Measurements from ENCODE around the gene PHACTR1.

DNA sequence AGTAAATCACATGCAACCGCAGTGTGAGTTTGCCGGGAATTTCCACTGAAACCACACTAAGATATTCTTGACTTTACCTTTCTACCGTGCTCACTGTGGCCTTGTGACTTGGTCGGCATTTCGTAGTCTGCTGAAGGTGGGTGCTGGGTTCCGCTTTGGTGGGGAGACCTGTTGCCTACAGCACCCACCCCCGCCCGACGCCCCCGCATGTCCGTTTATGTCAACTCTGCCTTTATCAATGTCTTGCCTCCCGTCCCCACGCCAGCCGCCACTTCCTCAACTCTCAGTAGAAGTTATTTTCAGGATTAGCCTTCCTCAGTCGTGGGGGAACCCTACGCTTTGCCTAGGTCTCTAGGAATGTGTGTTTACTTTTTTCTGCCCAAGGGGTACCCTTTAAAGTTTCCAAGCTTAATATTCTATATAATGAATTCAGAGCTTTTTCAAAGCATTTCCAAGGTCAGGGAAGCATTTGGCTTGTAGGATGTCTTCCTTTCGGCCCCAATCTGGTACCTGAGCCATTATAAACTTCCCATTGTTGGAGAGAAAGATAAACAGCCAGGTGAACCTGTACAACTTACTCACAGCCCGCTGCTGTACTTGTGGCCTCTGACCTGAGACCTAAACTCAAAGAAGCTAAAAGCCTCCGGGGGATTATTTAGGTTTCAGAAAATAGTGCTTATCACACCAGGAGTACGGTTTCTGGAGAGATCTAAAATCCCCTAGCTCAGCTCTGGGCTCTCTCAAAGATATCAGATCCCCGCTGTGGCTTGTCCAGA, 557.6 kb downstream of the PHACTR1 start:
- TF ChIP-seq, protein P1, sequence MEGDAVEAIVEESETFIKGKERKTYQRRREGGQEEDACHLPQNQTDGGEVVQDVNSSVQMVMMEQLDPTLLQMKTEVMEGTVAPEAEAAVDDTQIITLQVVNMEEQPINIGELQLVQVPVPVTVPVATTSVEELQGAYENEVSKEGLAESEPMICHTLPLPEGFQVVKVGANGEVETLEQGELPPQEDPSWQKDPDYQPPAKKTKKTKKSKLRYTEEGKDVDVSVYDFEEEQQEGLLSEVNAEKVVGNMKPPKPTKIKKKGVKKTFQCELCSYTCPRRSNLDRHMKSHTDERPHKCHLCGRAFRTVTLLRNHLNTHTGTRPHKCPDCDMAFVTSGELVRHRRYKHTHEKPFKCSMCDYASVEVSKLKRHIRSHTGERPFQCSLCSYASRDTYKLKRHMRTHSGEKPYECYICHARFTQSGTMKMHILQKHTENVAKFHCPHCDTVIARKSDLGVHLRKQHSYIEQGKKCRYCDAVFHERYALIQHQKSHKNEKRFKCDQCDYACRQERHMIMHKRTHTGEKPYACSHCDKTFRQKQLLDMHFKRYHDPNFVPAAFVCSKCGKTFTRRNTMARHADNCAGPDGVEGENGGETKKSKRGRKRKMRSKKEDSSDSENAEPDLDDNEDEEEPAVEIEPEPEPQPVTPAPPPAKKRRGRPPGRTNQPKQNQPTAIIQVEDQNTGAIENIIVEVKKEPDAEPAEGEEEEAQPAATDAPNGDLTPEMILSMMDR (IDR thresholded peaks at IDR 0.05), result no peak
- TF ChIP-seq, protein P2, sequence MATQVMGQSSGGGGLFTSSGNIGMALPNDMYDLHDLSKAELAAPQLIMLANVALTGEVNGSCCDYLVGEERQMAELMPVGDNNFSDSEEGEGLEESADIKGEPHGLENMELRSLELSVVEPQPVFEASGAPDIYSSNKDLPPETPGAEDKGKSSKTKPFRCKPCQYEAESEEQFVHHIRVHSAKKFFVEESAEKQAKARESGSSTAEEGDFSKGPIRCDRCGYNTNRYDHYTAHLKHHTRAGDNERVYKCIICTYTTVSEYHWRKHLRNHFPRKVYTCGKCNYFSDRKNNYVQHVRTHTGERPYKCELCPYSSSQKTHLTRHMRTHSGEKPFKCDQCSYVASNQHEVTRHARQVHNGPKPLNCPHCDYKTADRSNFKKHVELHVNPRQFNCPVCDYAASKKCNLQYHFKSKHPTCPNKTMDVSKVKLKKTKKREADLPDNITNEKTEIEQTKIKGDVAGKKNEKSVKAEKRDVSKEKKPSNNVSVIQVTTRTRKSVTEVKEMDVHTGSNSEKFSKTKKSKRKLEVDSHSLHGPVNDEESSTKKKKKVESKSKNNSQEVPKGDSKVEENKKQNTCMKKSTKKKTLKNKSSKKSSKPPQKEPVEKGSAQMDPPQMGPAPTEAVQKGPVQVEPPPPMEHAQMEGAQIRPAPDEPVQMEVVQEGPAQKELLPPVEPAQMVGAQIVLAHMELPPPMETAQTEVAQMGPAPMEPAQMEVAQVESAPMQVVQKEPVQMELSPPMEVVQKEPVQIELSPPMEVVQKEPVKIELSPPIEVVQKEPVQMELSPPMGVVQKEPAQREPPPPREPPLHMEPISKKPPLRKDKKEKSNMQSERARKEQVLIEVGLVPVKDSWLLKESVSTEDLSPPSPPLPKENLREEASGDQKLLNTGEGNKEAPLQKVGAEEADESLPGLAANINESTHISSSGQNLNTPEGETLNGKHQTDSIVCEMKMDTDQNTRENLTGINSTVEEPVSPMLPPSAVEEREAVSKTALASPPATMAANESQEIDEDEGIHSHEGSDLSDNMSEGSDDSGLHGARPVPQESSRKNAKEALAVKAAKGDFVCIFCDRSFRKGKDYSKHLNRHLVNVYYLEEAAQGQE (IDR thresholded peaks at IDR 0.05; ENCODE audit: insufficient read depth in 1 of 2, low read depth in 2 of 2, low read length in 1 of 2), result no peak
